H4 (cell line): ENCODE results near the gene OLFM2. TPM values are rescaled to one million over a fixed set of nuclear protein-coding genes. Genes with fewer than 3 reads are reported as not detected.
"Not testable (repeated sequence)": the region's sequence is repeated elsewhere in the genome, so short reads cannot be mapped to it uniquely, and the experiment has no call there.

Source experiments
- DNase-seq: peaks from one replicate; pipeline ENCODE4 v3.0.0-alpha.2; 2015; ENCODE audit warnings: low spot score
- total RNA-seq: library from RNA; depleted of rRNA; stranded (reverse); fragments of >200 nt; shearing (Covaris generic); gene quantifications from 2 replicates; pipeline ENCODE4 v1.2.3, GENCODE V29; 2014; rRNA removed

OLFM2 gene
- 11.1 and 17.3 TPM in 2 replicates for total RNA-seq

GRCh38 chr19:9936326-9937000 lies at the start of gene OLFM2:
Gene OLFM2 (minus strand): TSS chr19:9936515. CDS start chr19:9936366, 149 bp downstream.
- no peak for DNase-seq

GRCh38 chr19:9981406-9982260 lies 45.3 kb upstream of the OLFM2 start:
- no peak for DNase-seq

- no peak for DNase-seq
Observed at GRCh38 chr19:9972103-9972502, 35.8 kb upstream of the OLFM2 start.

GRCh38 chr19:9971166-9971897 lies 35.0 kb upstream of the OLFM2 start:
- DNase-seq: no peak

DNA sequence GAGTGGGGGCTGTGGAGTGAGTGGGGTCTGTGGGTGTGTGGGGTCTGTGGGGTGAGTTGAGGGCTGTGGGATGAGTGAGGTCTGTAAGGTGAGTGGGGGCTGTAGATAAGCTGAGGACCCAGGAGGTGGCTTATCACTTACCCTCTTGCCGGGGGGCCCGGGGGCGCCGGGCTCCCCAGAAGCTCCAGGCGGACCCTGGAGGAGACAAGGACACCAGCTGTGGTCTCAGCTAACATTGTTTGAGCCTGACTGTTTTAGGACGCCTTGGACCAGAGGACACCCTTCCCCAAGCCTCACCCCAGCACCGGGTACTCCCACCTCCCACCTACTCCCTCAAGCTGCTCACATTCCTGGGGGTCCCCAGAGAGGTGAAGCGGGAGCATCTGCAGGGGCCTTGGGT lies 34.2 kb upstream of the OLFM2 start:
- DNase-seq: no peak

DNA sequence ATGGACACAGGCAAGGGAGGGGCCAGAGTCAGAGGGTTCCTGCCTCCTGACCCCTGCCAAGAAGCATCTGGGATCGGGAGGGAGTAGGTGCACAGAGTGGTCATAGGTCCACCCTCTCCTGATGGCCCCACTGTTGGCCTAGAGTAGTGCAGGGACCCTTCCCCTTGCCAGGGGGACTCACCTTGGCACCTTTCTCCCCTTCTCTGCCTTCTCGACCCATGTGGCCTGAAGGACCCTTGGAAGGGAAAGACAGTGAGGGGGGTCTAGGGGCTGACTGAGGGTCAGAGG lies 33.3 kb upstream of the OLFM2 start:
- no peak for DNase-seq

GRCh38 chr19:9968820-9969687 lies 32.7 kb upstream of the OLFM2 start:
- no peak for DNase-seq

DNA sequence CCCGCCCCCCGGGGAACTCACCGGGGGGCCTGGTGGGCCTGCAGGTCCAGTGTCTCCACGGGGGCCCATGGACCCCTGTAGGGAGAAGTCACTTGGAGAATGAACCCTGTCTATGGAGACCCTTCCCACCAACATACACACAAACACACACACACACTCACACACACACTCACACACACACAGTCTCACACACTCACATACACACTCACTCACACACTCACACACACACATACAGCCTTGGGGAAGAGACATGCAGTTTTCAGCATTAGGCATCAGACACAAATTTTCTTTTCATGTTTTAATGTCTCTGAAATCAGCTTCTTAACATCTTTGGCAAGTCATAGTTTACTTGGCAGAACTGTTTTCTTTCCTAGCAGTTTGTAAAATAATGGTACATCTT lies 31.0 kb upstream of the OLFM2 start:
- no peak for DNase-seq

- DNase-seq: no peak
Observed at GRCh38 chr19:9966448-9966847, 30.1 kb upstream of the OLFM2 start.

- no peak for DNase-seq
Observed at GRCh38 chr19:9966024-9966423, 29.7 kb upstream of the OLFM2 start.

DNA sequence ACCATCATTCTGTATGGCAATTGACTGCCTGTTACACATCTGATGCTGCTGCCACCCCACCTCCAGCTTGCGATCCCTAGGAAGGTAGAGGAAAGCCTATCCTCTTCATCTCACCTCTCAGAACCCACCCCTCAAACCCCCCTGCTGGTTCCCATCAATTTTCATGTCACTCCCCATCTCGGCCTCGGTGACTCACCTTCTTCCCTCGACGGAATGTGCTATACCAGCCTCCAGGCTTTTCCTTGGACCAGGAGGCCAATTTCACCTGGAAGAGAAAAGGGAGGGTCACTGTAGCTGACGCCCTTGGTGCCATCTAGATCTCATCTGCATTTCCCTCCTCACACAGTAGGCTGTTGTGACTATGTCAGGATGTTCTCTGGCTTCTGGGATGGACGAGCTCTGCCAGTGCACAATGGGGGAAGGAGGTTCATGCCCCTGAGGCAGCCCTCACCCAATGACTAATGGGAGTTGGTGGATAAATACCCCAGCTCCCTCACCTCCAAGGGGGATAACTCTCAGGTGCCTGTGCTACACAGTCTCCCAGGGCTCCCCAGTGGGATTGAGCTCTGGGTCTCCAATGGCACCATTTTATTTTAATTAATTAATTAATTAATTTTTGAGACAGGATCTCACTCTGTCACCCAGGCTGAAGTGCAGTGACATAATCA lies 26.4 kb upstream of the OLFM2 start:
- no peak for DNase-seq

- no peak for DNase-seq
Observed at GRCh38 chr19:9961103-9961502, 24.8 kb upstream of the OLFM2 start.

DNA sequence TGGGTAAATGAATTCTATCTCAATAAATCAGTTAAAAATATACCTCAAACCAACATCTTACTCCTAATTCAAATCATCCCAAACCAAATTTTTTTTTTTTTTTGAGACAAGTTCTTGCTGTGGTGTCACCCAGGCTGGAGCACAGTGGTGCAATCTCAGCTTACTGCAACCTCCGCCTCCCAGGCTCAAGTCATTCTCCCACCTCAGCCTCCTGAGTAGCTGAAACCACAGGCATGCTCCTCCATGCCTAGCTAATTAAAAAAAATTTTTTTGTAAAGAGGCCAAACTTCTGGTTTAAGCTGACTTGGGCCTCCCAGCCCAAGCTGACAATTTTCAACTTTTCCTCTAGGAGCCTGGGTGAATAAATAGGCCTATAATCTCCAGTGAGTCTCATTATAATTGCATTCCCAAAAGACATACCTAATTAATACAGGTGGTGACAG lies 22.1 kb upstream of the OLFM2 start:
- peak; percentile 87 for DNase-seq

- no peak for DNase-seq
Observed at GRCh38 chr19:9956956-9957355, 20.6 kb upstream of the OLFM2 start.

GRCh38 chr19:9953802-9954542 lies 17.7 kb upstream of the OLFM2 start:
- no peak for DNase-seq

DNA sequence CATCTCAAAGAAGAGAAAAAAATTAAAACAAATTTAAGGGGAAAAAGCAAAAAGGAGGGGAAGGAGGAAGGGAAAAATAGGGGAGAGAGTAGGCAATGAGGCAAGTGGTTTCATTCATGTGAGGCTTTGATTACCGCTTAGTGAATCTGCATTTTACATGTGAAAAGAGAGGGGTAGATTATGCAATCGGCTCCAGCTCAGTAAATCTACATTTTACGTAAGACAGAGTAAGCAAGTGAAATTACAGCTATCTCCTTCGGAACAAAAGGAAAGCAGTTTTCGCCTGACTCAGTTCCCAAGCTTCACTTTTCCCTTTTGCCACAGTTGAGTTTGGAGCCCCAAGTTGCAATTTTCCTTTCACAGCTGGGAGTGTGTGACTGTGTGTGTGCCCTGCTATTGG lies 16.0 kb upstream of the OLFM2 start:
- DNase-seq: no peak

DNA sequence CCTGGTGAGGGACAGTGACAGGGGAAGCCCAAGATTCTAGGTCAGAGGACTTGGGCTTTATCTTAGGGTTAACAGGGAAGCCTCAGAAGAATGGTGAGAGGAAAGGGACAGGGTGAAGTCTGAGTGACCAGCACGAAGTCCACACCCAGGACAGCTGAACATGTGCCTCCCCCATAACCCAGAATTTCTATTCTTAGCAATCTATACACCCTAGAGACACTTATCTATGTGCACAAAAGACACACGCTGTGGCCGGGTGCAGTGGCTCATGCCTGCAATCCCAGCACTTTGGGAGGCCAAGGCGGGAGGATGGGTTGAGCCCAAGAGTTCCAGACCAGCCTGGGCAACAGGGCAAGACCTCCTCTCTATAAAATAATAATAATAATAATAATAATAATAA lies 11.1 kb upstream of the OLFM2 start:
- no peak for DNase-seq

DNA sequence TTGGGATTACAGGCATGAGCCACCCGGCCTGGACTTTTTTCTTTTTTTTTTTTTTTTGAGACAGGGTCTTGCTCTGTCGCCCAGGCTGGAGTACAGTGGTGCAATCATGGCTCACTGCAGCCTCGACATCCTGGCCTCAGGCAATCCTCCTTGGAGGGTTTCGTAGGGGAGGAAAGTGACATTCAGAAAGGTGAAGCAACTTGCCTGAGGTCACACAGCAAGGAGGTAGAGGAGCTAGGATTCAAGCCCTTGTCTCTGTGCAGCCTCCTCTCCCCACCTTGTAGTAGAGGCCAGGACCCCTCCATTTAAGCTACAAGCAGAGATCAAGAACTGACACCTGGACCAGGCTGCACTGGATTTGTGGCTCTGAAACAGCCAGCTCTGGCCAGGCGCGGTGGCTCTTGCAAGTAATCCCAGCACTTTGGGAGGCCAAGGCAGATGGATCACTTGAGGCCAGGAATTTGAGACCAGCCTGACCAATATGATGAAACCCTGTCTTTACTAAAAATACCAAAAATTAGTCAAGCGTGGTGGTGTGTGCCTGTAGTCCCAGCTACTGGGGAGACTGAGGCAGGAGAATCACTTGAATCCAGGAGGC lies 10.3 kb upstream of the OLFM2 start:
- DNase-seq: not testable (repeated sequence)

- peak; percentile 96 for DNase-seq
Observed at GRCh38 chr19:9945319-9945966, 9.1 kb upstream of the OLFM2 start.
